A549 (cell line): Measurements from ENCODE around the gene BHLHA15. TPM values are rescaled to one million over a fixed set of nuclear protein-coding genes. Genes with fewer than 3 reads are reported as not detected.

Source experiments
- ATAC-seq, 2 experiments: fragments of 200-7000 bp in 1 of 2; fragments of >200 bp in 1 of 2; cut with Nextera tagmentation in 1 of 2; cut with Tn5 transposase in 1 of 2; 3 replicates each; pipeline versions ENCODE4 v1.8.0 to v1.9.1; 2018 to 2020; ENCODE audit warnings: mild to moderate bottlenecking in 1 of 2, moderate library complexity in 1 of 2
- CTCF ChIA-PET: fragments of 300-600 bp; sonication (Branson Sonifier 250); formaldehyde crosslinking; extraction: SDS; loops from one replicate; lab custom pipeline; 2021; ENCODE audit warnings: antibody characterized with exemption, inconsistent platforms; lab: Yijun Ruan, JAX
- POLR2A ChIA-PET: fragments of 350-600 bp; formaldehyde crosslinking; extraction: SDS; loops from one replicate; lab custom pipeline; 2021; ENCODE audit warnings: antibody characterized with exemption, inconsistent platforms; lab: Yijun Ruan, JAX
- DNase-seq, 2 experiments: peaks; one replicate each; pipeline versions ENCODE4 v3.0.0 to v3.0.0-alpha.2; 2011 to 2016; ENCODE audit warnings: low read depth in 1 of 2, low spot score in 1 of 2
- FAIRE-seq: peaks from 2 replicates; lab custom pipeline; 2011; peaks lifted over from hg19 to GRCh38; lab: Jason Lieb, UNC
- H3K27ac ChIP-seq, 2 experiments: fragments of >200 bp; sonication (Bioruptor Twin); formaldehyde crosslinking; 3 replicates each; pipeline ENCODE4 v1.5.1; 2016 to 2017
- H3K4me1 ChIP-seq: fragments of >200 bp; sonication (Bioruptor Twin); formaldehyde crosslinking; 3 replicates; pipeline ENCODE4 v1.6.1; 2016
- H3K4me2 ChIP-seq: fragments of >200 bp; sonication (Bioruptor Twin); formaldehyde crosslinking; 3 replicates; pipeline ENCODE4 v1.6.1; 2016
- H3K4me3 ChIP-seq: fragments of >200 bp; sonication (Bioruptor Twin); formaldehyde crosslinking; 3 replicates; pipeline ENCODE4 v1.5.1; 2016
- H3K9me3 ChIP-seq: fragments of >200 bp; sonication (Bioruptor Twin); formaldehyde crosslinking; 3 replicates; pipeline ENCODE4 v1.6.1; 2016
- ATOH8 ChIP-seq: fragments of 250-450 bp; sonication (Bioruptor Pico); IDR thresholded peaks from 2 replicates; pipeline ENCODE4 v1.5.0; 2020; ENCODE audit warnings: low read depth, mild to moderate bottlenecking, moderate library complexity
- BHLHE40 ChIP-seq: IDR thresholded peaks from 2 replicates; pipeline ENCODE4 v1.6.1; 2012; ENCODE audit warnings: low read depth, low read length, inconsistent platforms
- CHD2 ChIP-seq: fragments of 150-350 bp; IDR thresholded peaks from 2 replicates; pipeline ENCODE4 v1.6.1; 2014; ENCODE audit warnings: low read length; ENCODE audit not compliant: partially characterized antibody
- CHD4 ChIP-seq: fragments of 200-600 bp; sonication (generic); IDR thresholded peaks from 2 replicates; pipeline ENCODE4 v1.6.1; 2016; ENCODE audit warnings: antibody characterized with exemption, mild to moderate bottlenecking, borderline replicate concordance
- EHF ChIP-seq: fragments of 250-450 bp; sonication (Bioruptor Pico); IDR thresholded peaks from 2 replicates; pipeline ENCODE4 v1.5.0; 2020; ENCODE audit warnings: mild to moderate bottlenecking
- EHMT2 ChIP-seq: fragments of 200-600 bp; sonication (generic); IDR thresholded peaks from 2 replicates; pipeline ENCODE4 v1.6.1; 2016; ENCODE audit warnings: antibody characterized with exemption, low read depth, mild to moderate bottlenecking, moderate library complexity
- ELK1 ChIP-seq: fragments of 150-350 bp; IDR thresholded peaks from 2 replicates; pipeline ENCODE4 v1.6.1; 2014; ENCODE audit warnings: low read depth, mild to moderate bottlenecking, low read length
- EP300 ChIP-seq, 2 experiments: fragments of >200 bp; sonication (Bioruptor Twin); formaldehyde crosslinking; IDR thresholded peaks; 2 replicates in 1 of 2; 3 replicates in 1 of 2; pipeline ENCODE4 v1.6.1; 2016 to 2017
- ESRRA ChIP-seq: fragments of 150-350 bp; IDR thresholded peaks from 2 replicates; pipeline ENCODE4 v1.6.1; 2014; ENCODE audit warnings: mild to moderate bottlenecking, low read length, borderline replicate concordance
- FOSB ChIP-seq: fragments of 250-450 bp; sonication (Bioruptor Pico); IDR thresholded peaks from 2 replicates; pipeline ENCODE4 v1.5.0; 2020; ENCODE audit warnings: mild to moderate bottlenecking, moderate library complexity
- FOXS1 ChIP-seq: fragments of 250-450 bp; sonication (Bioruptor Pico); IDR thresholded peaks from 2 replicates; pipeline ENCODE4 v1.5.0; 2020; ENCODE audit warnings: mild to moderate bottlenecking, moderate library complexity
- HDAC2 ChIP-seq: fragments of 200-600 bp; sonication (generic); IDR thresholded peaks from 2 replicates; pipeline ENCODE4 v1.6.1; 2016
- HES2 ChIP-seq: fragments of >200 bp; sonication (Bioruptor Twin); formaldehyde crosslinking; IDR thresholded peaks from 2 replicates; pipeline ENCODE4 v1.6.1; 2016
- HEYL ChIP-seq: fragments of 250-450 bp; sonication (Bioruptor Pico); IDR thresholded peaks from 2 replicates; pipeline ENCODE4 v1.8.0; 2021; ENCODE audit warnings: mild to moderate bottlenecking, moderate library complexity
- HOXA7 ChIP-seq: fragments of 250-450 bp; sonication (Bioruptor Pico); IDR thresholded peaks from 2 replicates; pipeline ENCODE4 v1.5.0; 2020; ENCODE audit warnings: mild to moderate bottlenecking, moderate library complexity
- HOXB13 ChIP-seq: fragments of 250-450 bp; sonication (Bioruptor Pico); IDR thresholded peaks from 2 replicates; pipeline ENCODE4 v1.5.0; 2020; ENCODE audit warnings: low read depth, mild to moderate bottlenecking, moderate library complexity
- JUNB ChIP-seq: fragments of >200 bp; sonication (Bioruptor Twin); formaldehyde crosslinking; IDR thresholded peaks from 2 replicates; pipeline ENCODE4 v1.6.1; 2016
- MAFK ChIP-seq: fragments of 450-650 bp; IDR thresholded peaks from 2 replicates; pipeline ENCODE4 v1.6.1; 2014; ENCODE audit not compliant: partially characterized antibody
- NFE2L2 ChIP-seq: fragments of 150-350 bp; conservative IDR thresholded peaks from 2 replicates; pipeline ENCODE4 v1.6.1; 2014; ENCODE audit warnings: low read length
- NPAS2 ChIP-seq: fragments of 250-450 bp; sonication (Bioruptor Pico); IDR thresholded peaks from 2 replicates; pipeline ENCODE4 v1.8.0; 2022; ENCODE audit warnings: mild to moderate bottlenecking, moderate library complexity, borderline replicate concordance
- PHF8 ChIP-seq: fragments of 200-600 bp; sonication (generic); IDR thresholded peaks from 2 replicates; pipeline ENCODE4 v1.6.1; 2016; ENCODE audit warnings: low read depth, mild to moderate bottlenecking, antibody characterized with exemption, moderate library complexity, borderline replicate concordance
- POLR2AphosphoS2 ChIP-seq: conservative IDR thresholded peaks from 2 replicates; pipeline ENCODE4 v1.6.1; 2012; ENCODE audit warnings: low read length, improper control_type of control experiment, inconsistent platforms
- RAD21 ChIP-seq, 2 experiments: fragments of >200 bp in 1 of 2; sonication (Bioruptor Twin) in 1 of 2; formaldehyde crosslinking in 1 of 2; IDR thresholded peaks in 1 of 2; conservative IDR thresholded peaks in 1 of 2; 2 replicates in 1 of 2; 3 replicates in 1 of 2; pipeline ENCODE4 v1.6.1; 2012 to 2018; ENCODE audit warnings: inconsistent platforms in 1 of 2
- RARB ChIP-seq: fragments of 250-450 bp; sonication (Bioruptor Pico); IDR thresholded peaks from 2 replicates; pipeline ENCODE4 v1.8.0; 2021; ENCODE audit warnings: mild to moderate bottlenecking, moderate library complexity
- REST ChIP-seq: fragments of 200-600 bp; sonication (generic); IDR thresholded peaks from 2 replicates; pipeline ENCODE4 v1.6.1; 2016; ENCODE audit warnings: antibody characterized with exemption, mild to moderate bottlenecking, moderate library complexity
- RFX5 ChIP-seq: fragments of 450-650 bp; IDR thresholded peaks from 2 replicates; pipeline ENCODE4 v1.7.1; 2014; ENCODE audit warnings: antibody characterized with exemption, mild to moderate bottlenecking, moderate library complexity
- RNF2 ChIP-seq: fragments of 200-600 bp; sonication (generic); IDR thresholded peaks from 2 replicates; pipeline ENCODE4 v1.6.1; 2016; ENCODE audit warnings: low read depth, mild to moderate bottlenecking, antibody characterized with exemption, moderate library complexity, borderline replicate concordance
- SREBF2 ChIP-seq: fragments of 450-650 bp; IDR thresholded peaks from 2 replicates; pipeline ENCODE4 v1.6.1; 2014; ENCODE audit warnings: mild to moderate bottlenecking, moderate library complexity
- USF2 ChIP-seq: fragments of 450-650 bp; IDR thresholded peaks from 2 replicates; pipeline ENCODE4 v1.6.1; 2014; ENCODE audit warnings: antibody characterized with exemption
- ZC3H11A ChIP-seq: fragments of 450-650 bp; IDR thresholded peaks from 2 replicates; pipeline ENCODE4 v1.6.1; 2014; ENCODE audit warnings: antibody characterized with exemption, mild to moderate bottlenecking
- ZSCAN20 ChIP-seq: fragments of 250-450 bp; sonication (Bioruptor Pico); IDR thresholded peaks from 2 replicates; pipeline ENCODE4 v1.8.0; 2022; ENCODE audit warnings: mild to moderate bottlenecking, moderate library complexity
- WGBS: methylation state at CpG from one replicate; pipeline ENCODE4 v1.1.6; 2017; ENCODE audit errors: missing lambda C conversion rate; 5-methylcytosine and 5-hydroxymethylcytosine counted together
- polyA plus RNA-seq, 4 experiments: library from polyadenylated mRNA; depleted of rRNA in 3 of 4; stranded (reverse); fragments of >200 nt; fragmentation: RNase III in 1 of 4; extraction: RNeasy Plus Mini Kit Qiagen cat#74134 plus additional on column Dnase treatment in 1 of 4; gene quantifications; 2 replicates in 3 of 4; 3 replicates in 1 of 4; pipeline ENCODE4 v1.2.3, GENCODE V29; 2011 to 2017
- TF ChIP-seq, protein P1 (sequence below): IDR thresholded peaks from 2 replicates; pipeline ENCODE4 v1.6.1; 2012

BHLHA15 gene
- polyA plus RNA-seq, 2 of the 4 experiments (the other 2 are of a cell fraction): 0.23 to 0.30 TPM

GRCh38 chr7:98175260-98175940 lies 35.8 kb upstream of the BHLHA15 start:
- FAIRE-seq (no peak), DNase-seq (no peak)

GRCh38 chr7:98177553-98177952 lies 33.7 kb upstream of the BHLHA15 start:
- Histone ChIP-seq H3K27ac (no peak overlapping the region), H3K4me2 (no peak overlapping the region), H3K4me1 (no peaks in the 10 kb centered on the region; the same call in 2 of the 3 replicates), H3K4me3 (no peak overlapping the region), H3K9me3 (no peaks in the 10 kb centered on the region)
- TF ChIP-seq RFX5 (no peak), ELK1 (no peak), HOXB13 (CRISPR knock-in tag) (no peak), JUNB (no peak), EHMT2 (no peak), HOXA7 (CRISPR knock-in tag) (no peak), HEYL (CRISPR knock-in tag) (no peak), NFE2L2 (no peak), BHLHE40 (no peak), EHF (CRISPR knock-in tag) (no peak), SREBF2 (no peak), FOSB (CRISPR knock-in tag) (no peak), RARB (CRISPR knock-in tag) (no peak), PHF8 (no peak), EP300 (IDR thresholded peaks at IDR 0.05) (no peak), ATOH8 (CRISPR knock-in tag) (no peak)
- FAIRE-seq: no peak
- no peak for ATAC-seq
- ChIA-PET CTCF (interaction anchor here (1.1 to 24.1 kb wide), 3 partner anchors 12 to 159 kb away, joined by 4 to 493 read pairs (median 87); partner anchors contain the start of gene LMTK2), POLR2A (no interaction called here)
- DNase-seq: no peak
- WGBS: 88% methylated on average over 6 of the region's 6 CpGs

More at GRCh38 chr7:98175260-98175940, 35.8 kb upstream of the BHLHA15 start:
- H3K9me3 ChIP-seq: no peaks in the 10 kb centered on the region
- no peak for TF ChIP-seq FOXS1 (CRISPR knock-in tag)
- no peak for TF ChIP-seq HES2
- TF ChIP-seq ZSCAN20 (CRISPR knock-in tag): no peak
- no peak for TF ChIP-seq CHD4
- no peak for TF ChIP-seq ESRRA
- TF ChIP-seq REST: no peak
- TF ChIP-seq POLR2AphosphoS2: no peak
- no peak for TF ChIP-seq MAFK
- no peak for TF ChIP-seq NPAS2 (CRISPR knock-in tag)
- TF ChIP-seq ZC3H11A: no peak
- TF ChIP-seq, protein P1, sequence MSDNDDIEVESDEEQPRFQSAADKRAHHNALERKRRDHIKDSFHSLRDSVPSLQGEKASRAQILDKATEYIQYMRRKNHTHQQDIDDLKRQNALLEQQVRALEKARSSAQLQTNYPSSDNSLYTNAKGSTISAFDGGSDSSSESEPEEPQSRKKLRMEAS: no peak
- TF ChIP-seq JUNB: no peak
- no peak for TF ChIP-seq RNF2
- TF ChIP-seq CHD2: no peak
- no peak for TF ChIP-seq RAD21 (conservative IDR thresholded peaks at IDR 0.05 in 1 of 2, IDR thresholded peaks at IDR 0.05 in 1 of 2)
- TF ChIP-seq USF2: no peak
- no peak for TF ChIP-seq HDAC2
- TF ChIP-seq, all 56 proteins: peak for 0
- Histone ChIP-seq H3K4me3 (no peak overlapping the region), H3K27ac (no peak overlapping the region), H3K4me1 (no peaks in the 10 kb centered on the region; the same call in 2 of the 3 replicates), H3K4me2 (no peak overlapping the region)
- WGBS: 87% methylated on average over 8 of the region's 8 CpGs
- ChIA-PET CTCF (interaction anchor here (1.6 to 24.1 kb wide), 3 partner anchors 9 to 157 kb away, joined by 11 to 493 read pairs (median 87); partner anchors contain the start of gene LMTK2), POLR2A (no interaction called here)
- no peak for ATAC-seq
